Measurements from ENCODE around the gene NBEA. TPM values are rescaled to one million over a fixed set of nuclear protein-coding genes. Genes with fewer than 3 reads are reported as not detected.

NBEA gene
- total RNA-seq, 1 experiment from 2014 or later, result 1.7 TPM

GRCh38 chr13:35179920-35180663, 238.0 kb downstream of the NBEA start:
- DNase-seq (ENCODE audit: low spot score), result no peak

- DNase-seq (ENCODE audit: low spot score), result no peak
These were observed 248.2 kb downstream of the NBEA start for GRCh38 chr13:35190241-35190640.

- no peak for DNase-seq (ENCODE audit: low spot score)
These were observed 249.8 kb downstream of the NBEA start for GRCh38 chr13:35191883-35192282.

GRCh38 chr13:35198613-35199200, 256.6 kb downstream of the NBEA start:
- DNase-seq (ENCODE audit: low spot score), result no peak

- DNase-seq (ENCODE audit: low spot score), result no peak
These were observed 266.5 kb downstream of the NBEA start for GRCh38 chr13:35208587-35208986.

- no peak for DNase-seq (ENCODE audit: low spot score)
These were observed 268.2 kb downstream of the NBEA start for GRCh38 chr13:35210261-35210660.

GRCh38 chr13:35211949-35212348, 269.9 kb downstream of the NBEA start:
- DNase-seq (ENCODE audit: low spot score), result no peak

- no peak for DNase-seq (ENCODE audit: low spot score)
These were observed 271.8 kb downstream of the NBEA start for GRCh38 chr13:35213911-35214310.

GRCh38 chr13:35216131-35216530, 274.1 kb downstream of the NBEA start:
- DNase-seq (ENCODE audit: low spot score), result no peak

GRCh38 chr13:35219021-35219420, 277.0 kb downstream of the NBEA start:
- DNase-seq (ENCODE audit: low spot score), result no peak

- DNase-seq (ENCODE audit: low spot score), result no peak
These were observed 283.1 kb downstream of the NBEA start for GRCh38 chr13:35225159-35225558.

GRCh38 chr13:35225582-35225981, 283.5 kb downstream of the NBEA start:
- no peak for DNase-seq (ENCODE audit: low spot score)

- no peak for DNase-seq (ENCODE audit: low spot score)
These were observed 286.5 kb downstream of the NBEA start for GRCh38 chr13:35228536-35228935.

- DNase-seq (ENCODE audit: low spot score), result no peak
These were observed 289.4 kb downstream of the NBEA start for GRCh38 chr13:35231426-35231825.

GRCh38 chr13:35238274-35238673, 296.2 kb downstream of the NBEA start:
- DNase-seq (ENCODE audit: low spot score), result no peak

- DNase-seq (ENCODE audit: low spot score), result no peak
These were observed 310.6 kb downstream of the NBEA start for GRCh38 chr13:35252536-35253205.

- no peak for DNase-seq (ENCODE audit: low spot score)
These were observed 313.2 kb downstream of the NBEA start for GRCh38 chr13:35255241-35255640.

GRCh38 chr13:35256459-35257148, 314.5 kb downstream of the NBEA start:
- DNase-seq (ENCODE audit: low spot score), result no peak

- DNase-seq (ENCODE audit: low spot score), result no peak
These were observed 318.2 kb downstream of the NBEA start for GRCh38 chr13:35260316-35260715.

GRCh38 chr13:35266412-35266811, 324.3 kb downstream of the NBEA start:
- no peak for DNase-seq (ENCODE audit: low spot score)

- DNase-seq (ENCODE audit: low spot score), result no peak
These were observed 336.8 kb downstream of the NBEA start for GRCh38 chr13:35278917-35279316.

- DNase-seq (ENCODE audit: low spot score), result no peak
These were observed 337.4 kb downstream of the NBEA start for GRCh38 chr13:35279500-35279899.

All from H4 (cell line).